ENCODE data around the gene THEMIS2. TPM values are rescaled to one million over a fixed set of nuclear protein-coding genes. Genes with fewer than 3 reads are reported as not detected.

The THEMIS2 gene
- total RNA-seq, 2 experiments from 2014 or later: 12.9 to 17.5 TPM

DNA sequence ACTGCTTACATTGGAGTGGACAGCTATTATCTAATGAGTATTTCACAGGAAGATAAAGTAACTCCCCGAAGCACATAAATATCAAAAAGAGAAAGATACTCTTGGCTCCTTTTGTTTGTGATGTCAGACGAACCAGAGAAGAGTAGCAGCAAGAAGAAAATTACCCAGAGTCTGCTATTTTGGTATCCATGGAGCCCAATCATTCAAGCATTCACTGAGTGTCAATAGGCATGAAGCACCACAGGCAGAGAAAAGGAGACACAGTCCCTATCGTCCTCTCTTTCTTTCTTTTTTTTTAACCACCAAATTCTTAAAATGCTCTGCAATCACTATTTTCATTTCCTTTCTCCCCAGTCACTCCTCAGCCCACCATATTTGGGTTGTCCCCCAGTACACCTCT is 22.2 kb downstream of the THEMIS2 start:
- CTCF ChIA-PET: no interaction called here
- DNase-seq: no peak
- Mint-ChIP-seq H3K4me3 (no peak overlapping the region), H3K36me3 (ENCODE audit: low read depth) (peaks cover 42% of the 10 kb centered on the region), H3K27me3 (ENCODE audit: low read depth) (no peaks in the 10 kb centered on the region), H3K27ac (peak overlapping the region; percentile 58), H3K9me3 (no peaks in the 10 kb centered on the region), H3K4me1 (ENCODE audit: low read depth) (peaks cover 28% of the 10 kb centered on the region)
- intact Hi-C loops (cut with micrococcal nuclease): no loop called here

GRCh38 chr1:27906759-27907158 is 34.4 kb downstream of the THEMIS2 start:
- Mint-ChIP-seq H3K27me3 (ENCODE audit: low read depth) (no peaks in the 10 kb centered on the region), H3K4me1 (ENCODE audit: low read depth) (peaks cover 8% of the 10 kb centered on the region), H3K9me3 (no peaks in the 10 kb centered on the region), H3K36me3 (ENCODE audit: low read depth) (peaks cover 42% of the 10 kb centered on the region), H3K4me3 (no peak overlapping the region), H3K27ac (no peak overlapping the region)
- CTCF ChIA-PET: no interaction called here
- intact Hi-C loops (cut with micrococcal nuclease): no loop called here
- DNase-seq: no peak

DNA sequence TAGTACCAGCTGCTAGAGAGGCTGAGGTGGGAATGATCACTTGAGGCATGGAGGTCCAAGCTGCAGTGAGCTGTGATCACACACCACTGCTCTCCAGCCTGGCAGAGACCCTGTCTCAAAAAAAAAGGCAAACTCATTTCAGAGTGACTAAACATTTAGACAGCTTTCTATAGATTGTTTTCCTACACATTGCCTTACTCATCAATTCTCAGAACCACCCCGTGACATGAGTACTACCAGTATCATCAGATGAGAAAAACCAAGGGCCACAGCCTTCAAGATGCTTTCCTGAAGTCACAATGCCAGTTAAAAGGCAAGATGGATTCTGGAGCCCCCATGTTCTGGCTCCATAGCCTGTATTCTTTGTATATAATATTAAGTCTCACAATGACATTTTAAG is 40.1 kb downstream of the THEMIS2 start:
- CTCF ChIA-PET: interaction anchor here (0.6 kb wide), 1 partner anchor 1143 kb away, joined by 4 read pairs; no protein-coding TSS in a partner anchor
- DNase-seq: peak; percentile 32

GRCh38 chr1:27915082-27915575 is 42.8 kb downstream of the THEMIS2 start:
- peaks cover 5% of the 10 kb centered on the region for H3K9me3 Mint-ChIP-seq
- H3K4me1 Mint-ChIP-seq (ENCODE audit: low read depth): peaks cover 30% of the 10 kb centered on the region
- DNase-seq: no peak
- peak overlapping the region; percentile 100 for H3K27ac Mint-ChIP-seq
- CTCF ChIA-PET: interaction anchor here (0.6 kb wide), 1 partner anchor 14 kb away, joined by 3 read pairs; no protein-coding TSS in a partner anchor
- no peaks in the 10 kb centered on the region for H3K27me3 Mint-ChIP-seq (ENCODE audit: low read depth)
- intact Hi-C loops (cut with micrococcal nuclease): no loop called here
- H3K4me3 Mint-ChIP-seq: peak overlapping the region; percentile 100
- H3K36me3 Mint-ChIP-seq (ENCODE audit: low read depth): peaks cover 21% of the 10 kb centered on the region

More for the DNA sequence above, 40.1 kb downstream of the THEMIS2 start:
- Mint-ChIP-seq H3K9me3 (peaks cover 5% of the 10 kb centered on the region), H3K27me3 (ENCODE audit: low read depth) (no peaks in the 10 kb centered on the region), H3K27ac (peak overlapping the region; percentile 82), H3K36me3 (ENCODE audit: low read depth) (peaks cover 37% of the 10 kb centered on the region), H3K4me1 (ENCODE audit: low read depth) (peaks cover 35% of the 10 kb centered on the region), H3K4me3 (peak overlapping the region; percentile 38)
- intact Hi-C loops (cut with micrococcal nuclease): no loop called here

- H3K27me3 Mint-ChIP-seq (ENCODE audit: low read depth): no peaks in the 10 kb centered on the region
- CTCF ChIA-PET: no interaction called here
- H3K4me1 Mint-ChIP-seq (ENCODE audit: low read depth): no peaks in the 10 kb centered on the region
- no peaks in the 10 kb centered on the region for H3K36me3 Mint-ChIP-seq (ENCODE audit: low read depth)
- intact Hi-C loops (cut with micrococcal nuclease): no loop called here
- no peak overlapping the region for H3K4me3 Mint-ChIP-seq
- H3K27ac Mint-ChIP-seq: no peak overlapping the region
- DNase-seq: no peak
- no peaks in the 10 kb centered on the region for H3K9me3 Mint-ChIP-seq
These were observed 49.9 kb downstream of the THEMIS2 start for GRCh38 chr1:27922272-27922671.

DNA sequence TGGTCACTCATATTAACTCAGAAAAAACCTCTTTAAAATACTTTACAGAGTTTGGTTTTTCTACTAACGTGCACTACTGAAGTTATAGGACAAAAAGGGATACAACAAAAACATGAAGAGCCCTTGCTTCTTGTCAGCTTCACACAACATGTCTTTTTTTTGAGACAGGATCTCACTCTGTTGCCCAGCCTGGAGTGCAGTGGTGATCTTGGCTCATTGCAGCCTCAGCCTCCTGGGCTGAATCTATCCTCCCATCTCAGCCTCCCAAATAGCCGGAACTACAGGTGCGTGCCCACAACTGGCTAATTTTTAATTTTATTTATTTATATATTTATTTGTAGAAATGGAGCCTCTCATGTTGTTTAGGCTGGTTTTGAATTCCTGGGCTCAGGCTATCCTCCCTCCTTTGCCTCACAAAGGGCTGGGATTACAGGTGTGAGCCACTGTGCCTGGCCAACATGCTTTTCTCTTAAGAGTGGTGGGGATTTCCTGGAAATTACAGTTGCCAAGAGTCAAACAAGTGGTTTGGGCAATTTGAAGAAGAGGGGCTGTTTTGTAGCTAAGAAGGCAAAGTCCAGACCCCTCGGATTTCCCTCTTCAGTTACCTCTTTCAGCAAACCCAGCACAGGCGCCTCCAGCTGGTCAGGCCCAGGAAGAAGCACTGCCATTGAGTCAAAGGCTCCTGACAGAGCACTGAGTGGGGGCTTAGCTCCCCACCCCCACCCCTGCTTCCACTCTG is 56.0 kb downstream of the THEMIS2 start:
- CTCF ChIA-PET: interaction anchor here (0.8 to 1.5 kb wide), 2 partner anchors 9 to 13 kb away, joined by 5 to 7 read pairs; no protein-coding TSS in a partner anchor
- no peaks in the 10 kb centered on the region for H3K4me1 Mint-ChIP-seq (ENCODE audit: low read depth)
- intact Hi-C loops (cut with micrococcal nuclease): no loop called here
- H3K36me3 Mint-ChIP-seq (ENCODE audit: low read depth): no peaks in the 10 kb centered on the region
- no peak for DNase-seq
- H3K27ac Mint-ChIP-seq: no peak overlapping the region
- no peaks in the 10 kb centered on the region for H3K9me3 Mint-ChIP-seq
- no peaks in the 10 kb centered on the region for H3K27me3 Mint-ChIP-seq (ENCODE audit: low read depth)
- H3K4me3 Mint-ChIP-seq: no peak overlapping the region

DNA sequence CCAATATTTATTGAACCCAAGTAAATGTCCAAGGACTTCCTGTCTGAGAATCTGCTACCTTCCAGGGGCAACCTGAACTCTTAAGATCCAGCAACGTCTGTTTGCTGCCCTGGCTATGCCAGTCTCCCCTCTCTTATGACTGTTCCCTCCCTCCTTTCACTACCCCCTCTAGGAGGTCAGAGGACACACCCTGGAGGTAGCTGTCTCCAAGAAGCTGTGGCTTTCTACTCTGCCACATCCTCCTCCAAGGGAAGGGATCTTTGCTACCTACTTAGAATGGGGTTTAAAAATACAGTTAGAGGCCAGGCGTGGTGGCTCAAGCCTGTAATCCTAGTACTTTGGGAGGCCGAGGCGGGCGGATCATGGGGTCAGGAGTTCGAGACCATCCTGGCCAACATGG is 58.8 kb downstream of the THEMIS2 start:
- Mint-ChIP-seq H3K4me3 (no peak overlapping the region), H3K4me1 (ENCODE audit: low read depth) (peaks cover 9% of the 10 kb centered on the region), H3K36me3 (ENCODE audit: low read depth) (no peaks in the 10 kb centered on the region), H3K27ac (no peak overlapping the region), H3K27me3 (ENCODE audit: low read depth) (peaks cover 15% of the 10 kb centered on the region), H3K9me3 (no peaks in the 10 kb centered on the region)
- CTCF ChIA-PET: no interaction called here
- intact Hi-C loops (cut with micrococcal nuclease): no loop called here
- DNase-seq: no peak

- H3K36me3 Mint-ChIP-seq (ENCODE audit: low read depth): no peaks in the 10 kb centered on the region
- H3K4me1 Mint-ChIP-seq (ENCODE audit: low read depth): peaks cover 9% of the 10 kb centered on the region
- no peak overlapping the region for H3K27ac Mint-ChIP-seq
- intact Hi-C loops (cut with micrococcal nuclease): no loop called here
- peaks cover 15% of the 10 kb centered on the region for H3K27me3 Mint-ChIP-seq (ENCODE audit: low read depth)
- no peaks in the 10 kb centered on the region for H3K9me3 Mint-ChIP-seq
- no peak for DNase-seq
- CTCF ChIA-PET: no interaction called here
- H3K4me3 Mint-ChIP-seq: no peak overlapping the region
These were observed 59.4 kb downstream of the THEMIS2 start for GRCh38 chr1:27931759-27932158.

DNA sequence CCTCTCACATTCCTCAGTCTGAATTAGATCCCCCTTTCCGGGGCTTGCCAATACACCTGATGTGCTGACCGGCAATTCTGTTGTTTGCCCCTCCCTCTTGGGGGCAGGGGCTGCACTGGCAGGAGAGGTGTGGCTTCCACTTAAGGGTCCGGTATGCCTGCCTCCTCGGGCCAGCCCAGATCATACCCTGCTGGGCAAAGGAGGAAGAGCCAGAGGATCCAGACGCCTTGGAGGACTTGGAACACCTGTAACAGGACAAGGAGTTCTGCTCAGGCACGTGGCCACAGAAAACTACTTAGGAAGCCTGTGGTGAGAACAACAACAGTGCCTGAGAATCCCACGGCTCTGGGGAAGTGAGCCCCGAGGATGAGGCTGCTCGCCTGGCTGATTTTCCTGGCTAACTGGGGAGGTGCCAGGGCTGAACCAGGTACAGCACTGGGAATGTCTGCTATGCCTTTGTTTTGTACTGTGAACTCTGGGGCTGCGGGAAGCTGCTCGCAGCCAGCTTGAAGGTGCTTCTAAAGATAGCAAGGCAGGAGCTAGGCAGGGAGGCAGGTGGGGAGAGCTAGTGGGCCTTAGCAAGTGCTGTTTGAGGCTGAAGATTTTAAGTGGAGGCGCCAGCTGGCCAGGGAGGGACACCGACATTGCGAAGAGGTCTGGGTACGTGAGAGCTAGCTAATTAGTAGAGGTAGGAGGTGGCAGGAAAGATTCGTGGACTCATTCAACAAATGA is 62.6 kb downstream of the THEMIS2 start, which contains the start of gene SMPDL3B:
Gene SMPDL3B, plus strand, starts transcription at position 183 of the 732 bp plus-strand sequence. Its CDS starts 184 bp downstream, at position 367.
- Mint-ChIP-seq H3K36me3 (ENCODE audit: low read depth) (no peaks in the 10 kb centered on the region), H3K4me3 (peak within 1 kb of the TSS; percentile 67)

DNA sequence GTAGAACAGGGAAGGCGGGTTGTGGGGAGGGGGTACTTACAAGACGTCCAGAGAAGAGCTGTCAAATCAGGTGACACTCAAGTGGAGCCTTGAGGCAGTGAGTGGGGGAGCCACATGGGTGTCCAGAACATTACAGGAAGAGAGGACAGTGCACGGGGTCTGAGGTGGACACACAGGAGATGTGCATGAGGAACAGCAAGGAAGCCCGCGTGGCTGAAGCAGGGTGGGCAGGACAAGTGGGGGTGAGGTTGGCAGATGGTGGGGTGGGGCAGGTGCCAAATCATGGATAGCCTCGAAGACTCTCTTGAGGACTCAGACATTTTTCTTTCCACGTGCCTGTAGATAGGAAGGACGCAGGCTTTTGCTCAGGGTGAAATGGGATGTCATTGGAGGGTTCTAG is 63.4 kb downstream of the THEMIS2 start:
- no peak overlapping the region for H3K4me3 Mint-ChIP-seq

More for the DNA sequence above, 62.6 kb downstream of the THEMIS2 start, which contains the start of gene SMPDL3B:
- intact Hi-C loops (cut with micrococcal nuclease): no loop called here
- CTCF ChIA-PET: interaction anchor here (0.7 kb wide), 1 partner anchor 17 kb away, joined by 3 read pairs; no protein-coding TSS in a partner anchor
- no peaks in the 10 kb centered on the region for H3K9me3 Mint-ChIP-seq
- H3K27me3 Mint-ChIP-seq (ENCODE audit: low read depth): peaks cover 15% of the 10 kb centered on the region
- no peak within 1 kb of the TSS for H3K27ac Mint-ChIP-seq
- DNase-seq: no peak
- H3K4me1 Mint-ChIP-seq (ENCODE audit: low read depth): peaks cover 10% of the 10 kb centered on the region

More for the DNA sequence above, 63.4 kb downstream of the THEMIS2 start:
- CTCF ChIA-PET: interaction anchor here (0.7 to 1.1 kb wide), 2 partner anchors 10 to 16 kb away, joined by 3 read pairs; no protein-coding TSS in a partner anchor
- no peak for DNase-seq
- Mint-ChIP-seq H3K4me1 (ENCODE audit: low read depth) (peaks cover 18% of the 10 kb centered on the region), H3K9me3 (no peaks in the 10 kb centered on the region), H3K36me3 (ENCODE audit: low read depth) (no peaks in the 10 kb centered on the region), H3K27ac (no peak overlapping the region), H3K27me3 (ENCODE audit: low read depth) (peaks cover 15% of the 10 kb centered on the region)
- intact Hi-C loops (cut with micrococcal nuclease): no loop called here

Measured in activated naive CD4-positive, alpha-beta T cell treated with anti-CD3 and anti-CD28 coated beads for 36 hours (primary cell).